H1 (cell line): ENCODE data around the gene NME1. TPM values are rescaled to one million over a fixed set of nuclear protein-coding genes. Genes with fewer than 3 reads are reported as not detected.

Experiments
- EZH2 ChIP-seq: fragments of 200-600 bp; sonication (generic); IDR thresholded peaks from 2 replicates; pipeline ENCODE4 v1.7.1; 2012; ENCODE audit warnings: low read depth, mild to moderate bottlenecking, moderate library complexity, low read length, inconsistent platforms; ENCODE audit not compliant: severe bottlenecking
- FOSL1 ChIP-seq: IDR thresholded peaks from 2 replicates; pipeline ENCODE4 v1.6.1; 2011; ENCODE audit warnings: mild to moderate bottlenecking, low read depth, low read length, moderate library complexity; ENCODE audit not compliant: insufficient read depth
- GTF2F1 ChIP-seq: IDR thresholded peaks from 2 replicates; pipeline ENCODE4 v1.6.1; 2012; ENCODE audit warnings: low read depth, low read length, improper control_type of control experiment, borderline replicate concordance
- NRF1 ChIP-seq: IDR thresholded peaks from 2 replicates; pipeline ENCODE4 v1.6.1; 2011; ENCODE audit warnings: mild to moderate bottlenecking, low read depth, low read length, improper control_type of control experiment
- POU5F1 ChIP-seq: IDR thresholded peaks from 2 replicates; pipeline ENCODE4 v1.6.1; 2011; ENCODE audit warnings: low read depth, mild to moderate bottlenecking, low read length, moderate library complexity
- SP1 ChIP-seq: IDR thresholded peaks from 2 replicates; pipeline ENCODE4 v1.6.1; 2011; ENCODE audit warnings: low read depth, low read length
- polyA plus RNA-seq, 7 experiments: library from polyadenylated mRNA; depleted of rRNA in 3 of 7; stranded (reverse) in 5 of 7; unstranded in 2 of 7; fragments of >200 nt in 5 of 7; fragments of 200-250 nt in 2 of 7; gene quantifications; 1 replicate in 5 of 7; 2 replicates in 1 of 7; 4 replicates in 1 of 7; pipeline versions ENCODE4 v1.2.1 to v1.2.3, GENCODE V29; 2011 to 2013; ENCODE audit warnings: missing spikeins in 2 of 7, mixed read lengths in 2 of 7
- total RNA-seq: library from RNA; stranded (reverse); fragmentation: NEBNext Ultra II Directional; extraction: Animal tissue kit (Norgen Biotek cat#: 25700); gene quantifications from 2 replicates; pipeline ENCODE4 v1.2.1, GENCODE V29; 2021

NME1 gene
- total and polyA plus RNA-seq, 2 of the 8 experiments (the other 6 are each of a cell fraction or from before 2014, with no cell fraction given), result 307 to 380 TPM

DNA sequence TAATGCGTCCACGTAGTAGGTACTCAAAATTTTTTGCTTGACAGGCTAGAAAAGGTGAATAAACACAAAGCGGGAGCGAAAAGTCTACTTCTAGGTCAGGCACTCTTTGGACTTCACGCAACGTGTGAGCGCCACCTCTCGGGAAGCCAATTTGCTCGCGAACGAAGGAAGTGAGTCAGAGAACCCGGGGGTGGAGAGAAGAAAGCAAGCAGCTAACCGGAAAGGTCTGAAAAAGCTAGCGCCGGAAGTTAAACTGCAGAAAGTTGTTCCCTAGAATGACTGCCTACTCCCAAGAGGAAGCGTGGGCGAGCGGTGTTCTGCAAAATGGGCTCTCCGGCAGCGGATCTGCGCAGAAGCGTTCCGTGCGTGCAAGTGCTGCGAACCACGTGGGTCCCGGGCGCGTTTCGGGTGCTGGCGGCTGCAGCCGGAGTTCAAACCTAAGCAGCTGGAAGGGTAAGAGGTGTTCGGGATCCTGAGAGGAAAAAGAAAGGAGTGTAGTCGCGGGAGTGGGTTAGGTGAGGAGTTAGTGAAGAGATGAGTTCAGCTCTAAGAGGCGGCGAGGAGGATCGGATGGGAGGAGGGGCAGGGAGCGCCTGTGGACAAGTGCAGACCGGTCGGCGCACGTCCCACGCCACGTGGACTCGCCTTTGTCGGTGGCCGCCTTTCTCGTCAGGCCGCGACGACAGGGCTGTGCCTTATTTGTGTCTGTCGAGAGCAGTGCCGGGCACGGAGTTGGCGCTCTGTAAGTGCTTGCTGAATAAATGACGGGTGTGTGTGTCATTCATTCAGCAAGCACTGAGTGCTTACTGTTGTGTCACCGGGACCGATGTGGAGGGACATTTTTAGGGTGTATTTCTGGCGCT lies at the start of gene NME1 (continued):
- no peak for TF ChIP-seq NRF1
- no peak for TF ChIP-seq FOSL1
- TF ChIP-seq GTF2F1, result 0 out of 2 replicates have a peak, but pooled peaks have one; percentile 79
- TF ChIP-seq POU5F1, result no peak
- peak; percentile 84 for TF ChIP-seq SP1
- no peak for TF ChIP-seq EZH2
